Adrenal gland (tissue), 5 donors: ENCODE data around the gene AOPEP.

Experiments used
- POLR2A ChIP-seq, 2 donors: fragments of 450-650 bp; IDR thresholded peaks; one replicate each; pipeline ENCODE4 v1.6.1; 2017; ENCODE audit warnings: antibody characterized with exemption in 2 of 2, mild to moderate bottlenecking in 2 of 2, moderate library complexity in 1 of 2
- TF ChIP-seq, protein P1 (sequence below), 6 experiments: fragments of 450-650 bp in 4 of 6; fragments of 200-600 bp in 2 of 6; sonication (generic) in 1 of 6; IDR thresholded peaks; 1 replicate in 5 of 6; 2 replicates in 1 of 6; pipeline versions ENCODE4 v1.5.1 to v1.8.0; 2016 to 2021; ENCODE audit warnings: antibody characterized with exemption in 6 of 6, mild to moderate bottlenecking in 2 of 6, moderate library complexity in 1 of 6
- donor health status: DM: no; HTN: no; CAD: no.

DNA sequence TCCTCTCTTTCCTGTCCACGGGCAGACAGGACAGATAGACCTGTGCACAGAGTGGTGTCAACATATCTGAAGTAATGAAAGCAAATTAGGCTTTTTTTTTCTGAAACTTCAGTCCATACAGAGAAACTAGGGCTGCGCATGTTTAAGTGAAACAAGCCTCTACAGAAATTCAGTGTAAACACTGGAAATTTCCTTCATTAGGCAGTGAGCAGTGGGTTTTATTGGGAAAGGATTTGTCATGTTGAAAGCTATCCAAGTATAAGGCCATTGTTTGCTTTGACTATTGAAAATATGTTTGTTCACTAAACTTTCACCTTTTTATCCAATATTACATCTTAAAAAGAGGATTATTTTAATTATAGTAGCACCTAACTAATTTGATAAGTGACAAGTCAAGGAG lies 161.2 kb downstream of the AOPEP start:
- TF ChIP-seq, protein P1, sequence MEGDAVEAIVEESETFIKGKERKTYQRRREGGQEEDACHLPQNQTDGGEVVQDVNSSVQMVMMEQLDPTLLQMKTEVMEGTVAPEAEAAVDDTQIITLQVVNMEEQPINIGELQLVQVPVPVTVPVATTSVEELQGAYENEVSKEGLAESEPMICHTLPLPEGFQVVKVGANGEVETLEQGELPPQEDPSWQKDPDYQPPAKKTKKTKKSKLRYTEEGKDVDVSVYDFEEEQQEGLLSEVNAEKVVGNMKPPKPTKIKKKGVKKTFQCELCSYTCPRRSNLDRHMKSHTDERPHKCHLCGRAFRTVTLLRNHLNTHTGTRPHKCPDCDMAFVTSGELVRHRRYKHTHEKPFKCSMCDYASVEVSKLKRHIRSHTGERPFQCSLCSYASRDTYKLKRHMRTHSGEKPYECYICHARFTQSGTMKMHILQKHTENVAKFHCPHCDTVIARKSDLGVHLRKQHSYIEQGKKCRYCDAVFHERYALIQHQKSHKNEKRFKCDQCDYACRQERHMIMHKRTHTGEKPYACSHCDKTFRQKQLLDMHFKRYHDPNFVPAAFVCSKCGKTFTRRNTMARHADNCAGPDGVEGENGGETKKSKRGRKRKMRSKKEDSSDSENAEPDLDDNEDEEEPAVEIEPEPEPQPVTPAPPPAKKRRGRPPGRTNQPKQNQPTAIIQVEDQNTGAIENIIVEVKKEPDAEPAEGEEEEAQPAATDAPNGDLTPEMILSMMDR (IDR thresholded peaks at IDR 0.05): no peak
- no peak for TF ChIP-seq POLR2A (IDR thresholded peaks at IDR 0.05)
